ENCODE data around the gene NAT9.

GRCh38 chr17:74810699-74811485, 34.7 kb upstream of the NAT9 start:
- TF ChIP-seq POLR2A (IDR thresholded peaks at IDR 0.05; ENCODE audit: low read depth, low read length), result no peak
- no peak for TF ChIP-seq POLR2AphosphoS5 (IDR thresholded peaks at IDR 0.05; ENCODE audit: low read depth, low read length)
- no peak for TF ChIP-seq TAF1 (IDR thresholded peaks at IDR 0.05; ENCODE audit: borderline replicate concordance, low read depth, low read length)
